Kidney glomerular epithelial cell (primary cell): Measurements from ENCODE around the gene APOL1.

Experiments used
- DNase-seq: peaks from one replicate; lab custom pipeline; 2025; lab: John Stamatoyannopoulos, UW

Gene APOL1

DNA sequence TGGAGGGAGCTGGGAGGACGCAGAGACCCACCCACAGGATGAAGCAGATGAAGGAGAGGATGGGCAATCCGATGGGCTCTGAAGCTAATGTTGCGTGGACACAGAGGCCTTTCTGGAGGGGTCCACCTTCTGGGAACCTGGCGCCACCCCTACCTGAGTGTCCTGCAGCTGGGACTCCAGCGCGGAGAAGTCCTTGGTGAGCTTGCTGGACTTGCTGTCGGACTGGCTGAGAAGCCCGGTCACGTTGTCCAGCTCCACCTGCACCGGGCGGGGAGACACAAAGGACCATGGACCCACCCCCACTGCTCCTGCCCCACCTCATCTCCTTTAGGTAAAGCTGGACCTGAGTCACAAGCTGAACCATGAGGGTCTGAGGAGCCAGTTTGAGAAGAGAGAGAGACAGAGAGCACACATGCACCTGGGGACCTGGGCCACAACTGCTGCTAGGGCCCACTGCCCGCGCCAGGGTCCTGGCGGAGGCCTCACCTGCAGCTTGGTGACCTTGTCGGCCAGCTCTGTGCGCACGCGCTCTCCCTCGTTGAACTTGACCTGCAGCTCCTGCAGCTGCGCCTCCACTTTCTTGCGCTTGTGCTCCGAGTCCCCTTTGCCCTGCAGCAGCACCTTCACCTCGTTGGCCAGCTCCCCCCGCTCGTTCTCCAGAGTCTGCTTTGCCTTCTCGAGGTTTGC lies 40.8 kb downstream of the APOL1 start:
- no peak for DNase-seq

- no peak for DNase-seq
Measured at GRCh38 chr22:36294293-36294620, 41.3 kb downstream of the APOL1 start.

- no peak for DNase-seq
Measured at GRCh38 chr22:36294801-36295200, 41.9 kb downstream of the APOL1 start.

GRCh38 chr22:36295247-36295646 lies 42.3 kb downstream of the APOL1 start:
- no peak for DNase-seq

- no peak for DNase-seq
Measured at GRCh38 chr22:36296690-36297089, 43.8 kb downstream of the APOL1 start.

- no peak for DNase-seq
Measured at GRCh38 chr22:36297568-36297967, 44.6 kb downstream of the APOL1 start.

- DNase-seq = no peak
Measured at GRCh38 chr22:36298118-36298517, 45.2 kb downstream of the APOL1 start.

- no peak for DNase-seq
Measured at GRCh38 chr22:36298601-36299000, 45.7 kb downstream of the APOL1 start.

DNA sequence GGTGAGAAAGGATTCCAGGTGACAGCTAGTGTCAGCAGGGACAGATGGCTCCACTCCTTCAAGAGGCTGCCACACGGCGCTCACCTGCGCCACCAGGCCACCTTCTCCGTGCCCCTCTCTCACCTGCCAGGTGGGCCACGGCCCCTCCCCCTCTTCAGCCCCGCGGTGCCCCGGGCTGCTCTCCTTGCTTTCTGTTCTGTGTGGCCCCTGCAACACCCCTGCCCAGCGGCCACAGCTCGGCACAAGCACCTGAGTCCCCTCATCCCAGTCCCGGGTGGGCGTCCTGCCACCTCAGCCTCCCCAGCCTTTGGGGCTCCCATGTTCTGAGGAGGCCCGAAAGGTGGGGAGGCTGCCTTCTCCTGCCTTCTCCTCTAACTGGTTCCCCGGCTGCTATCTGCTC lies 46.4 kb downstream of the APOL1 start:
- no peak for DNase-seq

- DNase-seq = no peak
Measured at GRCh38 chr22:36299911-36300310, 47.0 kb downstream of the APOL1 start.

GRCh38 chr22:36300396-36301212 lies 47.7 kb downstream of the APOL1 start:
- no peak for DNase-seq

DNA sequence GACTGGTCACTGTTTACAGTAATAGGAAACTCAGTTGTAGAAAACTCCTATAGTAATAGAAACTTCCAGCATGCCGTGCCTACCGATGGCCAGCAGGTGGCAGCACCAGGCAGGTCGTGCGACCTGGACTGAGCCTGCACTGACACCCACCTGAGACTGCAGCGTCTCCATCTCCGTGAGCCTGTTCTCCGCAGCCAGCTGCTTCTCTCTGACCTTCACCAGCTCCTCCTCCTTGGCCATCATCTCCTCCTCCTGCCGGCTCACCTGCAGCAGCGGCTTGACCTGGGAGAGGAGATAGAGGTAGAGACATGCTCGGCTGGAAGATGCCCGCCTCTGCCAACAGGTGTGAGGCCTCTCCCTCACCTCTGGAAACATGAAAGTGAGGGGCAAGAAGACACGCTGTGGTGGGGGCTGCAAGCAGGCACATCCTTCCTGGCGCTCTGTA lies 48.5 kb downstream of the APOL1 start:
- DNase-seq = peak; percentile 56

DNA sequence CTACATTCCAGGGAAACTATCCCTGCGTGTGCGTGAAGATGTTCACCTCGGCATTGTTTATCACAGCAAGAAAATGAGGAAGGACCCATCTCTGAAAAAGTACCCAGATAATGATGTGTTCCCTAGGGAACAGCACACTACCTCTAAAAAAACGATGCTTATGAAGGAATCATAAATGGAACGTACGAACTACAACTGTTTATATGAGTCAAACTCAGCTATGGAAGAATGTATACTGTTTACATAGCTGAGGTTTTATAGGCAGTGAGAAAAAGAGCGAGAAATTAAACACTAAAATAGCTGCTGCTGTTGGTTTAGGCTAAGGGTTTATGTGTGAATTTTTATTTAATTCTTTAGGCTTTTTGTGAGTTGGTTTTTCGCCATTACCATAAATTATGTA lies 48.9 kb downstream of the APOL1 start:
- DNase-seq = no peak

GRCh38 chr22:36302439-36303114 lies 49.6 kb downstream of the APOL1 start:
- no peak for DNase-seq

- DNase-seq = no peak
Measured at GRCh38 chr22:36303115-36303467, 50.2 kb downstream of the APOL1 start.

DNA sequence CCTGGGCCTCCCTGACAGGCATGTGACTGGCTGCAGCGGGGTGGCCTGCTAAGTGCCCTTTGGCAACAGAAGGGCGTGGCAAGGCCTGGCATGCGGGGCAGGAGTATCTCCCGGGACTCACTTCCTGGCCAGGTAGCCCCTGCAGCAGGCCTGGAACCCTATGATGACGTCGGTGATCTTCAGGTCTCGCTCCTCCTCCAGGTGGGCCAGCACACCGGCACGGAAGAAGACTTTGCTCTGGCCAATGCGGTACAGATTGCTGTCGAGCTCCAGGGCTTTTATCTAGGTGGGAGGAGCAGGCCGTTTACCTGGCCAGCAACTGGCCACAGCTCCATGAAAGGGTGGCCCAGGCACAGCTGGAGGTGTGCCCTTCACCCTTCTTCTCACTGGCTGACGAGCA lies 50.9 kb downstream of the APOL1 start:
- no peak for DNase-seq

- no peak for DNase-seq
Measured at GRCh38 chr22:36304429-36304828, 51.5 kb downstream of the APOL1 start.

DNA sequence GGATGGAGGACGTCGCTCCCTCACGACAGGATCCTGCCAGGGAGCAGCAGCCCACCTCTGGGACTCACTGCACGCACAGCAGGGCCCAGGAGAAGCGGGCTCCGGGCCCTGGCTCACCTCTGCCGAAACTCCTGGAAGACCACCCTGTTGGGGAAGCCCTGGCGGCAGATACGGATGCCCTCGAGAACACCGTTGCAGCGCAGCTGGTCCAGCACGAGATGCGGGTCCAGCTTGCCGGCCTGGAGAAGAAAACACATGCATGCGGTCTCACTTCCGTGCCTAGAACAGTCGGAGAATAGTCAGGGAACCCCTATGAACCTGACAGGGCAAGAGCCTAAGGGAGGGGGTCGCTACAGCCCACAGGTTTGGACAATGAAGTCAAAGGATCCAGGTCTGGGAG lies 52.9 kb downstream of the APOL1 start:
- DNase-seq = no peak

DNA sequence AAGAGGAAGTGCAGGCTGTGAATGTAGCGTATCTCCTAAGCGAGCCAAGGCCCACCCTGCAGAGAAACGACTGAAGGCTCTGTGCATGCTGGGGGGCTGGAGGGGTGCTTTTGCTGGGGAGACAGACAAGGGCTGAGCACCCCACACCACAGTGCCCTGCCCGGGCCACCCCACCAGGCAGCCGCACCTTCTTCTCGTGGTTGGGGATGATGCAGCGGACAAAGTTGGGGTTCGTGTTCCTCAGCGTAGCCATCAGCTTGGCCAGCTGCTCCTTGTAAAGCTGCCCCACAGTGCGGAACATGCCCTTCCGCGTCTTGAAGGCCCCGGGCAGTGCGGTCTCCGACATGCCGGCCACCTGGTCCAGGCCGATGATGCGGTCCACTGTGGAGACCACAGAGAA lies 53.3 kb downstream of the APOL1 start:
- DNase-seq = no peak

GRCh38 chr22:36308880-36309279 lies 55.9 kb downstream of the APOL1 start:
- DNase-seq = no peak

GRCh38 chr22:36311386-36312085 lies 58.6 kb downstream of the APOL1 start:
- DNase-seq = no peak

DNA sequence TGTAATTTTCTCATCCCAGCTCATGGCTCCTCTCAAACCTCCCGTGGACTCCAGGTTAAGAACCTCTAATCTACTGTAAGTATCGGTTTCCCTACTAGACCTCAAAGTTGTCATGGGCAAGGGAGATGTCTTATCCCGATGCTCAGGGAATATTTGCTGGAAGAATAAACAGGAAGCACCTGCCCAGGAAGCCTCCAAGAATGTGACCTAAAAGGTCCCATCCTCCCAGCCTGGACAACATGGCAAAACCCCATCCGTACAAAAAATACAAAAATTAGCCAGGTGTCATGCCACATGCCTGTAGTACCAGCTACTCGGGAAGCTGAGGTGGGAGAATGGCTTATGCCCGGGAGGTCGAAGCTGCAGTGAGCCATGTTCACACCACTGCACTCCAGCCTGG lies 62.4 kb downstream of the APOL1 start:
- no peak for DNase-seq

GRCh38 chr22:36316419-36316818 lies 63.5 kb downstream of the APOL1 start:
- no peak for DNase-seq
